Measurements from ENCODE around the gene PIGS. TPM values are rescaled to one million over a fixed set of nuclear protein-coding genes. Genes with fewer than 3 reads are reported as not detected.
A peak's percentile ranks its signal among the peaks of the same experiment; 100 is the strongest.

The PIGS gene
- total RNA-seq, 2 experiments from 2014 or later, result 61.0 to 66.2 TPM

DNA sequence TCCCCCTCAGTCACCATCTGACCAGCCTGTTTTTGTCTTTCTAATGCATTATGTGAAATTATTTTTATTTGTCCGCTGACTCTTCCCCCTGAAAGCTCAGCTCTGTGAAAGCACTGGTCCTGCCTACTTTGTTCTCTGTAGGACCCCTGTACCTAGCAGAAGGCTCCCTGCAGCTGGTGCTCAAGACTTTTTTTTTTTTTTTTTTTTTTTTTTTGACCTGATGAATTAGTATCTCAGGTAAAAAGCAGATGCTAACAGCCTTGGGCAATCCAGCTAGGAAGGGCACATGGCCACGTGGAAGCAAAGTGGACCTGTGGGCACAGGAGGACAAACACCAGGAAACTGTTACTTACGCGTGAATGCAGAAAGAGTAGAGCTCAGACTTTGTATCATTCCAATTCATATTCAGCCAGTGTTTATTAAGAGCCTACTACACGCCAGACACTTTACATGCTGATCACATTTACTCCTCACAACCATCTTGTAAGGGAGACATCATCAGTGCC lies 18.3 kb downstream of the PIGS start:
- Mint-ChIP-seq H3K27ac (peak overlapping the region; percentile 41), H3K27me3 (no peaks in the 10 kb centered on the region), H3K36me3 (peaks cover 33% of the 10 kb centered on the region), H3K4me3 (peak overlapping the region; percentile 78), H3K9me3 (ENCODE audit: low read depth) (no peaks in the 10 kb centered on the region), H3K4me1 (peaks cover 45% of the 10 kb centered on the region)
- DNase-seq (no peak), ATAC-seq (no peak)
- CTCF ChIA-PET, result interaction anchor here (0.7 to 1.8 kb wide), 4 partner anchors 17 to 136 kb away, joined by 3 to 10 read pairs (median 5); no protein-coding TSS in a partner anchor

DNA sequence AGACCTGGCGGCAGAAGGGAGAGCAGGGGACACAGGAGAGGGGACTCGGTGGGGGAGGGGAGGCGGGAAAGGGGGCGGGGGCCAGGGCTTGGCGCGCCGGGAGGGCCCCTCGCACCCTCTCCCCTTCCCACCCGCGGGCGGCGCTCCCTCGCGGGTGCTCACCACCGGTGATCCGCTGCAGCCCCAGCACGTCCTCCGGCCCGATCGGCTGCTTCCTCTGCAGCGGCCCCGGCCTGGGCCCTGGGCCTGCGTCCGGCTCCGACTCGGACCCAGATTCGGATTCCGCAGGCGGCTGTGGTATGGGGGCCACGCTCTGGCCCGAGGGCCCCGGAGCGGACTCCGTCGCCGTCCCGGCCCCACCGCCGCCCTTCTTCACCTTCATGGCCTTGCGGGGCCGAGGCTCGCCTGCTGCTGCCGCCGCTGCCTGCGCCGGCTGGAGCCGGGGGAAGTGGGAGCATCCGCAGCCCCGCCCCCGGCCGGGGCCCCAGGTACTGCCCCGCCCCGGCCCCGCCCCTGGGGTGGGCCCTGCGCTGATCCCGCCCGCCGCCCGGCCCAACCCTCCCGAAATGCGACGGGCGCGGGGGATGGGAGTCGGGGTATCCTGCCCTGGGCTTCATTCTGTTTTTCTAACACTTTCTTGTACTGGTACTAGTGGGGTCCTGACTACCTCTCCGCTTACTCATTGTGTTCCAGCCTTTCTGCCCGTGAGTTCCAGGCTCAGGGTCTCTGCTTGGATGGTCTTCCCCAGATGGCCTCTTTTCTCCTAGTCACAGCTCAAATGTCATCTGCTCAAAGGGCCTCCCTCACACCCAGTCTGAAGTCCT lies 18.9 kb downstream of the PIGS start, which contains the start of gene UNC119:
UNC119 (minus strand) TSS at position 449 of the 824 bp plus-strand sequence; CDS start at position 382, 67 bp downstream.
- Mint-ChIP-seq H3K4me1 (peaks cover 43% of the 10 kb centered on the region), H3K27me3 (no peaks in the 10 kb centered on the region), H3K9me3 (ENCODE audit: low read depth) (no peaks in the 10 kb centered on the region), H3K27ac (peak within 1 kb of the TSS; percentile 71), H3K36me3 (peaks cover 35% of the 10 kb centered on the region), H3K4me3 (peak within 1 kb of the TSS; percentile 78)
- DNase-seq, result peak; percentile 84
- CTCF ChIA-PET, result interaction anchor here (1.0 to 2.1 kb wide), 2 partner anchors 19 to 20 kb away, joined by 3 to 11 read pairs; partner anchors contain the start of gene PIGS
- peak; percentile 88 for ATAC-seq

DNA sequence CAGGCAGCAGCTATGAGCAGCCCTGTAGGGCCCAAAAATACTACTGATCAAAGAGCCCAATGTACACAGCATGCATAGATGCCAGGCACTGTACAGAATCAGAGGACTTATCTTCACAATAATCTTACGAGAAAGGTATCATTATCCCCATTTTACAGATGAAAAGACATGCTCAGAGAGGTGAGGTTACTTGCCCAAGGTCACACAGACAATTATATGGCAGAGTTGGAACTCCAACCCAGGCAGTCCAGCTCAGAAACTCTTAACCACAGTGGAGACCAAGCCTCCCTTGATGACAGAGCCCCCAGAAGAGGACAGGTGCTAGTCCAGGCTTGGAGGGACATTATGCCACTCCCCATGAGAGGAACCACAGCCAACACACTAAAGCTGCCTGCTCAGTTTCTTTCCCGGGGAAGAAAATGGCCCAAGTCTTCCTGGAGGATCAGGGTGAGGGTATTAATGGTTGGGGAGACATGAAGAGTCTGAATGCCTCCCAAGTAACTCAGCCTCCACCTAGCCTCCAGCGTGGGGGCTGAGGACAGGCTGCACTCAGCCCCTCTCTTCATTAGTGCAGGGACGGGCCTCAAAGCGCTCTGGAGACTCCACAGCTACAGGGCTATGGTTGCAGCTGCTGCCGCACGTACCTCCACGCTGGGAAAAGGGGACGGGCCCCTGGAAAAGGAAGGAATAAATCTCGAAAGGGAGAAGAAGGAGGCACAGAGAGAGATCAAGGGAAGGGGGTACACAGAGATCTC lies 19.7 kb downstream of the PIGS start:
- no peaks in the 10 kb centered on the region for H3K27me3 Mint-ChIP-seq
- H3K36me3 Mint-ChIP-seq, result peaks cover 29% of the 10 kb centered on the region
- H3K4me1 Mint-ChIP-seq, result peaks cover 43% of the 10 kb centered on the region
- peak overlapping the region; percentile 78 for H3K4me3 Mint-ChIP-seq
- peak overlapping the region; percentile 71 for H3K27ac Mint-ChIP-seq
- no peak for DNase-seq
- ATAC-seq, result no peak
- CTCF ChIA-PET, result interaction anchor here (0.8 to 5.1 kb wide), 6 partner anchors 19 to 176 kb away, joined by 3 to 28 read pairs (median 4); partner anchors contain the start of genes ALDOC and PIGS
- H3K9me3 Mint-ChIP-seq (ENCODE audit: low read depth), result no peaks in the 10 kb centered on the region

DNA sequence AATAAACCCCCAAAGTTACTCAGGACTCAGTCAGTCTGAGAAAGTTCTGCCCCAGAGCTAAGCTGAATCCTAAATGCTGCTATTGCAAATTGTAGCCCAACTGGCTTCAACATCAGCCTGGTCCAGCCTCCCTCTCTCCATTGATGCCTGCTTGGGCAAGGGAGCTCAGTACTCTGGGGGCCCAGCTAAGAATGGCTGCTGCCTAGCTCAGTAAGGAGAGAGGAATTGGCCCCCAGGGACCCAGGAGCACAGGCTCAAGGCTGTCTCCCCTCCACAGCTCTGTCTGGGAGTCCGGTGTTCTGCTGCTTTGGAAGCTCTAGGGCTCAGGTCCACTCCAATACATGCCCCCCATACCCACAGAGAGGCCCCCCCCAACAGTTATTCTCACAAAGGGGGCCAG lies 20.5 kb downstream of the PIGS start:
- peak overlapping the region; percentile 18 for H3K27ac Mint-ChIP-seq

DNA sequence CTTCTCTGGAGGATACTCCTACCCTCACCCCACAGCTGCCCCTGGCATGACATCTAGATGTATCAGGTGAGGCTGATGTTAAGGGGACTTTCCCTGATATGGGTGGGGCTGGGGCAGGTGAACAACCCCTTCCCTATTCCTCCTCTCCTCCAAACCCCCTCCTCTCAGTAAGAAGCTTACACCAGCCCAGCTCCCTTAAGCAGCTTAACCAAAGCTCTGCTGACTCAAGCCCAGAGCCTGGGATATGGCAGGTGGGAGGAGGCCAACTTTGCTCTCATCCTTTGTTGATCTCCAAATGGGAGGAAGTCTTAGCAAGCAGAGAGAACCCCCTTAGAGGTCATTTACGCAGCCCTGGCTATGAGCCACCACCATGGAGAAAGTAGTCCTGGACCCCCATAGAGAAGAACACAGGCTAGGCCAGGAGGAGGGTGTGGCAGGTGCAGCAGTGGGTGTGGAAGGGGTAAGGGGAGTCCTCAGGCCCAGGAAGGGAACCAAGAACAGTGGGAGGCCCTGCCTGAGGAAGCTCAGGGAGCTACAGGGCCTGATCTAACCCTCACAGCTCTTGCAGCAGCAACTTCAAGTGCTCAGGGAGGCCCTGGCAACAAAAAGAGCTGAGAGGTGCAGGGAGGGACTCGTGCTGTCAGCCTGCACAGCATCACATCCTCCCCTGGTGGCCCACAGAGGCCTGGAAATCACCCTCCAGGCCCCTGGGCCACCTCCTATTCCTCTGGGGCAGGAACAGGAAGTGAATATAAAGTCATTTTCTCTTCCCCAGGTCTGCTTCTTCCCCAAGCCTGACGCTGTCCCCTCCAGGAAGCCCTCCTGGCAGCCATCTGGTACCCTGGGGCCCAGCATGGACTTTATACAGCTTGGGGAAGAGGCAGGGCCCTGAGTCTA lies 21.8 kb downstream of the PIGS start:
- peak; percentile 70 for ATAC-seq
- Mint-ChIP-seq H3K4me1 (peaks cover 43% of the 10 kb centered on the region), H3K27ac (peak overlapping the region; percentile 87), H3K36me3 (peaks cover 14% of the 10 kb centered on the region), H3K4me3 (no peak overlapping the region), H3K9me3 (ENCODE audit: low read depth) (no peaks in the 10 kb centered on the region), H3K27me3 (no peaks in the 10 kb centered on the region)
- DNase-seq, result peak; percentile 87
- CTCF ChIA-PET, result interaction anchor here (0.9 to 5.1 kb wide), 15 partner anchors 9 to 232 kb away, joined by 3 to 28 read pairs (median 5); partner anchors contain the start of genes ALDOC, PIGS, POLDIP2 and SARM1

More for the DNA sequence above, 20.5 kb downstream of the PIGS start:
- H3K36me3 Mint-ChIP-seq, result peaks cover 22% of the 10 kb centered on the region
- peaks cover 43% of the 10 kb centered on the region for H3K4me1 Mint-ChIP-seq
- CTCF ChIA-PET, result interaction anchor here (0.7 to 5.1 kb wide), 9 partner anchors 10 to 177 kb away, joined by 3 to 28 read pairs (median 4); partner anchors contain the start of genes ALDOC and PIGS
- no peaks in the 10 kb centered on the region for H3K9me3 Mint-ChIP-seq (ENCODE audit: low read depth)
- H3K27me3 Mint-ChIP-seq, result no peaks in the 10 kb centered on the region
- DNase-seq (no peak), ATAC-seq (no peak)
- peak overlapping the region; percentile 78 for H3K4me3 Mint-ChIP-seq

DNA sequence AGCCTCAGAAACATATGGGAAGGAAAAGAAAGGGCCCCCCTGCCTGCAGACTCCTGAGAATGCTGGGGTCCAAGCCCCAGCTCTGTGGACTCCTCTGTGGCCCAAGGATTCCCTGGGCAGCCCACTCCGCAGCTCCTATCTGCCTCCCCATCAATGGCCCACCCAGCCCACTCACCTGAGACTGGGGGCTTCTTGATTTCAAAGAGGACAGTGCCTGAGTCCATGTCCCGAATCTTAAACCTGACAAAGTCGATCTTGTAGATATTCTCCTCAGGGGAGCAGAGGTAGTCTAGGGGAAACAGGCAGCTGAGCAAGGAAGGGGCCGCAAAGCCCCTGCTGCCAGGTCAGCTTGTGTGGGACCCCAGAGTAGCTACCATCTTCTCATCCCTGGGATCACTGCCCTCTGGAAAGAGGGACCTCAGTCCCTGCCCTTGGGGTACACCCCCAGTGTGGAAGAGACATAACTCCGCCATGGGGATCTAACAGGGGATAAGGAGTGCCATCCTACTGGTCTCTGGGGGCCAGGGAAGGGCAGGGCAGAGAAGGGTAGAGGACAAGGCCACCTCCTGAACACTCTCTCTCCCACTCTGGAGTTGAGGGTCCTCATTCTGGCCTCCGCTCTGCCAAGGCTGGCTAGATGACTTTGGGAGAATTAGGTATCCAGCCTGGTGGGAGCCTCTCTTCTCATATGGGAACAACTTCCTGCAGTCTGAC lies 22.8 kb downstream of the PIGS start:
- DNase-seq, result no peak
- Mint-ChIP-seq H3K36me3 (peaks cover 6% of the 10 kb centered on the region), H3K4me3 (no peak overlapping the region), H3K4me1 (peaks cover 43% of the 10 kb centered on the region), H3K9me3 (ENCODE audit: low read depth) (no peaks in the 10 kb centered on the region), H3K27ac (peak overlapping the region; percentile 87), H3K27me3 (no peaks in the 10 kb centered on the region)
- ATAC-seq, result no peak
- CTCF ChIA-PET, result interaction anchor here (0.7 to 5.1 kb wide), 15 partner anchors 12 to 201 kb away, joined by 3 to 28 read pairs (median 3); partner anchors contain the start of genes ALDOC, PIGS, POLDIP2 and SARM1

DNA sequence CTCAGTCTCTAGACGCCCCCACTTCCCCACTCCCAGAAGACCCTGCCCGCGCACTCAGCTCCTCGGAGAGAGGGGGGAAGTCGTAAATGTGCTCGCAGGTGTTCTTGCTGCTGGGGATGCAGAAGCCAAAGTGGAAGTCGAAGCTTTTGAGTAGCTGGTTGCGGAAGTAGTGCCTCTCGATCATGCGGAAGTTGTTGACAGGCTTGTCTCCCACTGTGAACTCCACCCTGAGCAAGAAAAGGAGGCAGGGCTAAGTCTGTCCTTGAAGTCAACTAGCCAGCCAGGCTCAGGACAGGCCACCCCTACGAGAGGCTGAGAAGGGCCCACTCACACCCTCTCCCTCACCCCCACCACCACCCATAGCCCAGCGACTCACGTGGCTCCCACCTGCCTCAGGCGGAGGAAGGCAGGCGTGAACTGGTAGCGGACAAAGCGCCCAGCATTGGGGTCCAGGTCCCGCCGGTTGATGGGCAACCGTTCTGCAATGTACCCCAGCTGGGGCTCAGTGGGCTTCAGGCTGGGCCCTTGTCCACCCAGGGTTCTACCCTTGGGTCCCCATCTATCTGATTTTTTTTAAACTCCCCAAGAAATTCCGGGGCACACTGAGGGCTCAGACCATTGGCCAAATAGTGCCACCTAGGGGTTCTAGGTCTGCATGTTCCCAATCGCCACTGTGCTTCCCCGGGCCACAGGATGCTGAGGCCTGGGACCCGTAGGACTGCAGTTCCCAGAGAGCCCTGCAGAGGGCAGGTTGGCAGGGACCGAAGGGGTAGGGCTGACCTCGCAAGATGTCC lies 23.5 kb downstream of the PIGS start:
- H3K36me3 Mint-ChIP-seq, result peaks cover 3% of the 10 kb centered on the region
- H3K4me1 Mint-ChIP-seq, result peaks cover 41% of the 10 kb centered on the region
- H3K9me3 Mint-ChIP-seq (ENCODE audit: low read depth), result no peaks in the 10 kb centered on the region
- H3K27me3 Mint-ChIP-seq, result no peaks in the 10 kb centered on the region
- ATAC-seq (peak; percentile 17), DNase-seq (peak; percentile 81)
- no peak overlapping the region for H3K4me3 Mint-ChIP-seq
- CTCF ChIA-PET, result interaction anchor here (0.6 to 5.1 kb wide), 18 partner anchors 11 to 1248 kb away, joined by 3 to 28 read pairs (median 4); partner anchors contain the start of genes ALDOC and PIGS
- peak overlapping the region; percentile 87 for H3K27ac Mint-ChIP-seq

DNA sequence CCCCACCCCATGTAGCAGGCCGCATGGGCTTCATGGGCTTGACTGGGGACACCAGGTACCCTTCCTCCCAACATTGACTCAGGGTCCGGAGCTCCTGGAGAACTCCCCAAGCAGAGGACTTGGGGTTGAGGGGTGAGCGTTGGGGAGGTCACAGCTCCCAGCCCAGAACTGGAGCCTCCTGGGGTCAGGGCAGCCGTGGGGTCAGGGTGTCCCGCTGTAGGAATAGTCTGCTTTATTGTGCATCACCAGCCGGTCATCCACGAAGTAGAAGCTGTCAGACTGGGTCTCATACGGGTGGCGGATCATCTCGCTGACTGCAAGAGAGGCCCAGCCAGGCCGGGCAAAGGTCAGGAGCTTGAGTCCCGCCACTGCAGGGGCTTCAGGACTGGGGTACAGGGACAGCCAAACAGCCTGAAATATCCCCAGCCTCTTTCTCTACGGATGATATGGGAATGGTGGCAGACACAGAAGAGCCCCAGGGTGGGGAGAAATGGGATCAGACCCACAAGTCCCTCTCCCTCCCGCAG lies 24.2 kb downstream of the PIGS start:
- H3K36me3 Mint-ChIP-seq, result peaks cover 3% of the 10 kb centered on the region
- H3K27ac Mint-ChIP-seq, result peak overlapping the region; percentile 64
- H3K9me3 Mint-ChIP-seq (ENCODE audit: low read depth), result no peaks in the 10 kb centered on the region
- no peaks in the 10 kb centered on the region for H3K27me3 Mint-ChIP-seq
- ATAC-seq (no peak), DNase-seq (no peak)
- H3K4me3 Mint-ChIP-seq, result no peak overlapping the region
- CTCF ChIA-PET, result interaction anchor here (0.6 to 5.1 kb wide), 9 partner anchors 11 to 1247 kb away, joined by 3 to 28 read pairs (median 5); partner anchors contain the start of gene ALDOC
- peaks cover 39% of the 10 kb centered on the region for H3K4me1 Mint-ChIP-seq

DNA sequence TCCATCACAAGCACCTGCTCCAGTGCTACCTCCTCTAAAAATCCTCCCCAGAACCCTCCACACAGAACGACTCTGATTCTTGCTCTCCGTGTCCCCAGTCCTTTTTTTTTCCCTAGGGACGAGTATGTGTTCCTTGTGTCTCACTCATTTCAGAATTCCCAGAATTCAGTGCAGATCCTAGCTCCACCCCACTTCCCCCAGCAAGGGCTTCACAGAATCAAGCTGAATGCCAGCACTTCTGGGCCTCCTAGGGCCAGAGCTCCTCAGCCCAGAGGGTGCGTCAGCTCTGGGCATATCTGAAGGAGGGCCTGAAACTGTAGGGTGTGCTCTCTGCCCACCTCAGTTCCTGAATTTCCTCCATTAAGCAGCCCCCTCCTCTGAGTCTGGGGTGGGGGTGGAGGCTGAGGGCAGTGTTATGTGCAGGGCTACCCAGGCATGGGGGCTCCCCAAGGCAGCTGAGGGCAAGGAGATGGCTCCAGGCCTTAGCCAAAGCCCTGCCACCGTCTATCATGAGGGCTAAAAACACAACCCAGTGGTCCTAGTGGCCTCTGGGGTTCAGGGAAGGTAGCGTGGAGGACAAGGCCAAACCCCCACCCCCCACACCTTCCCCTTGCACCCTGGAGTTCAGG lies 25.4 kb downstream of the PIGS start:
- peaks cover 3% of the 10 kb centered on the region for H3K36me3 Mint-ChIP-seq
- DNase-seq, result no peak
- CTCF ChIA-PET, result interaction anchor here (1.8 to 3.9 kb wide), 4 partner anchors 9 to 52 kb away, joined by 4 to 19 read pairs (median 6); no protein-coding TSS in a partner anchor
- no peaks in the 10 kb centered on the region for H3K27me3 Mint-ChIP-seq
- no peak for ATAC-seq
- no peak overlapping the region for H3K27ac Mint-ChIP-seq
- no peak overlapping the region for H3K4me3 Mint-ChIP-seq
- peaks cover 29% of the 10 kb centered on the region for H3K4me1 Mint-ChIP-seq
- H3K9me3 Mint-ChIP-seq (ENCODE audit: low read depth), result no peaks in the 10 kb centered on the region

DNA sequence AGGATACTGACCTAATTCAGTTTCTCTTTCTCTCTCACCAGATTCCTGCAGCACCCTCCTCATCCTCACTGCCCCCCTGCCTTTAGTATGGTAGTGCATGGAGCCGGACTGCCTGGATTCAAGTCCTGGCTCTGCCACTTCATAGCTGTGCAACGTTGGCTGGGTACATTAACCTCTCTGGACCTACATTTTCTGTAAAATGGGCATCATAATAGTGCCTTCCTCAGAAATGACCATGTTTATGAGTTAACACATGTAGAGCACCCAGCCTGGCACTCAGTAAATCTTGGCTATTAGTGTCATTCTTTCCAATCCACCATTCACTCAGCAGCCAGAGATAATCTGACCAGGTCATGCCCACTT lies 26.2 kb downstream of the PIGS start:
- Mint-ChIP-seq H3K4me1 (peaks cover 21% of the 10 kb centered on the region), H3K4me3 (no peak overlapping the region), H3K27me3 (no peaks in the 10 kb centered on the region), H3K27ac (no peak overlapping the region), H3K9me3 (ENCODE audit: low read depth) (no peaks in the 10 kb centered on the region), H3K36me3 (peaks cover 3% of the 10 kb centered on the region)
- ATAC-seq, result no peak
- CTCF ChIA-PET, result no interaction called here
- no peak for DNase-seq
